ENCODE measurements around the gene SLAIN1. TPM values are rescaled to one million over a fixed set of nuclear protein-coding genes. Genes with fewer than 3 reads are reported as not detected.

Gene SLAIN1
- total RNA-seq, 5 donors from 2014 or later (not counting 1 experiment from before 2014, with no cell fraction given) = 37.4 to 41.8 (median 38.9) TPM

DNA sequence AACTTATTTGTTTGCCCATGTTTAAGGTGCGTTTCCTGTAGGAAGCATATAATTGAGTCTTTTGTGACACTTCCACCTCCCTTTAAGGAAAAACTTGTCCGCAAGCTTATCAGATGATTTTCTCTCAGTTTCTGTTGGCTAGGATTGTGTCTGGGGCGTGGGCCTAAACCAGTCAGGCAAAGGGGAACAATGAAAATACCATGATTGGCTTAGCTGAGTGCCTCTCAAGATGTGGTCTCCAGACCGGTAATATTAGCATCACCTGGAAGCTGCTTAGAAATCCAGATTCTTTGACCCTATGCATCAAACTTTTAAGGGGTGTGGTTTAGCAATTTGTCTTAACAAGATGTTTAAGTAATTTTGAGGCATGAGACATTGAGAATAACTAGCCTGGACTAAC is 20.0 kb downstream of the SLAIN1 start:
- Histone ChIP-seq H3K4me1 (ENCODE audit: control insufficient read depth in 1 of 2, extremely low read depth in 1 of 2, insufficient read depth in 2 of 2, low read length in 2 of 2) (no peaks in the 10 kb centered on the region), H3K27me3 (replicated peaks in 1 of 2; ENCODE audit: control insufficient read depth in 2 of 2, extremely low read depth in 1 of 2, insufficient read depth in 2 of 2, low read length in 1 of 2) (no peaks in the 10 kb centered on the region), H3K4me3 (ENCODE audit: control insufficient read depth in 1 of 2, extremely low read depth in 1 of 2, low read length in 1 of 2) (no peak overlapping the region), H3K9me3 (no peaks in the 10 kb centered on the region), H3K36me3 (ENCODE audit: control insufficient read depth in 2 of 2, extremely low read depth in 1 of 2, insufficient read depth in 1 of 2, low read length in 1 of 2) (peaks cover 0 to 18% of the 10 kb centered on the region in 2 donors), H3K27ac (ENCODE audit: low read length) (no peak overlapping the region)
- ATAC-seq (replicated peaks in 1 of 4) = no peak
- H3K36me3 Mint-ChIP-seq = peaks cover 37% of the 10 kb centered on the region
- H3K9me3 Mint-ChIP-seq = peaks cover 0 to 6% (median 3%) of the 10 kb centered on the region in 3 donors
- H3K4me1 Mint-ChIP-seq = peaks cover 68 to 76% (median 68%) of the 10 kb centered on the region in 3 donors
- CTCF ChIA-PET = no interaction called here
- POLR2A ChIA-PET = no interaction called here
- H3K4me3 Mint-ChIP-seq = no peak overlapping the region
- no peaks in the 10 kb centered on the region for H3K27me3 Mint-ChIP-seq
- DNase-seq = no peak
- no peak overlapping the region for H3K27ac Mint-ChIP-seq
- 86% methylated on average over 2 of the region's 4 CpGs for WGBS (ENCODE audit: insufficient coverage)

DNA sequence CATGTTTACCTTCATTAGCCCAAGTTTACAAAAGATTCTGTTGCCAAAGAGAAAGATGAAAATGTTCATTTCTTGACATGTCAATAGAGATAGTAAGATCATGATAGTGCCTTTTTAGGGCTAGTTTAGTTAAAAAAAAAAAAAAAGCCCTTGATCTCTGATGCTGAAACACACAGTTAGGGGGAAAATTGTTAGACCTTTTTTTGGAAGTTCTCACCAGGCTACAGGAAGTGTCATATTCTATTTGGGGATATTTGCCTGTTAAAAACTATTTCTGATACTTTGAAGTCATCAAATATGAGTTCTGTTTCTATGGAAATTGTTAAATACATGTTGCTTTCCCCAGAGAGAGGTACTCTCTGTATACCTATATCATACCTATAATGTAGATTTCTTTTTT is 21.6 kb downstream of the SLAIN1 start:
- H3K27me3 Mint-ChIP-seq = no peaks in the 10 kb centered on the region
- DNase-seq (no peak), ATAC-seq (replicated peaks in 1 of 4) (no peak)
- CTCF ChIA-PET = no interaction called here
- H3K9me3 Mint-ChIP-seq = no peaks in the 10 kb centered on the region
- Histone ChIP-seq H3K36me3 (ENCODE audit: control insufficient read depth in 2 of 2, extremely low read depth in 1 of 2, insufficient read depth in 1 of 2, low read length in 1 of 2) (peaks cover 0 to 31% of the 10 kb centered on the region in 2 donors), H3K27ac (ENCODE audit: low read length) (no peak overlapping the region), H3K4me1 (ENCODE audit: control insufficient read depth in 1 of 2, extremely low read depth in 1 of 2, insufficient read depth in 2 of 2, low read length in 2 of 2) (no peaks in the 10 kb centered on the region), H3K27me3 (replicated peaks in 1 of 2; ENCODE audit: control insufficient read depth in 2 of 2, extremely low read depth in 1 of 2, insufficient read depth in 2 of 2, low read length in 1 of 2) (no peaks in the 10 kb centered on the region), H3K4me3 (ENCODE audit: control insufficient read depth in 1 of 2, extremely low read depth in 1 of 2, low read length in 1 of 2) (no peak overlapping the region), H3K9me3 (no peaks in the 10 kb centered on the region)
- POLR2A ChIA-PET = no interaction called here
- no peak overlapping the region for H3K4me3 Mint-ChIP-seq
- H3K36me3 Mint-ChIP-seq = peaks cover 49% of the 10 kb centered on the region
- H3K4me1 Mint-ChIP-seq = peaks cover 61 to 69% (median 69%) of the 10 kb centered on the region in 3 donors
- H3K27ac Mint-ChIP-seq = peak overlapping the region in 1 of 2 donors; percentile 25

DNA sequence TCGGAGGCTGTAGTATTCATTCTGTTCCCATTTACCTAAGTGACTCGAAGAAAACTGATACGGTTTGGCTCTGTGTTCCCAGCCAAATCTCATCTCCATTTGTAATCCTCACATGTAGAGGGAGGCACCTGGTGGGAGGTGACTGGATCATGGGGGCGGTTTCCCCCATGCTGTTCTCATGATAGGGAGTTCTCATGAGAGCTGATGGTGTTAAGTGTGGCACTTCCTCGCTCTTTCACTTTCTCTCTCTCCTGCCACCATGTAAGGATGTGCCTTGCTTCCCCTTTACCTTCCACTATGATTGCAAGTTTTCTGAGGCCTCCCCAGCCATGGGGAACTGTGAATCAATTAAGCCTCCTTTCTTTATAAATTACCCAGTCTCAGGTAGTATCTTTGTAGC is 23.5 kb downstream of the SLAIN1 start:
- ATAC-seq (replicated peaks in 1 of 4) = no peak
- CTCF ChIA-PET = no interaction called here
- Mint-ChIP-seq H3K4me1 (peaks cover 56 to 68% (median 66%) of the 10 kb centered on the region in 3 donors), H3K9me3 (no peaks in the 10 kb centered on the region), H3K27me3 (no peaks in the 10 kb centered on the region), H3K27ac (no peak overlapping the region), H3K36me3 (peaks cover 63% of the 10 kb centered on the region), H3K4me3 (no peak overlapping the region)
- peaks cover 0 to 35% of the 10 kb centered on the region in 2 donors for H3K36me3 ChIP-seq (ENCODE audit: control insufficient read depth in 2 of 2, extremely low read depth in 1 of 2, insufficient read depth in 1 of 2, low read length in 1 of 2)
- H3K4me1 ChIP-seq (ENCODE audit: control insufficient read depth in 1 of 2, extremely low read depth in 1 of 2, insufficient read depth in 2 of 2, low read length in 2 of 2) = no peaks in the 10 kb centered on the region
- no peaks in the 10 kb centered on the region for H3K9me3 ChIP-seq
- DNase-seq = no peak
- no peak overlapping the region for H3K4me3 ChIP-seq (ENCODE audit: control insufficient read depth in 1 of 2, extremely low read depth in 1 of 2, low read length in 1 of 2)
- WGBS (ENCODE audit: insufficient coverage) = no CpG with 5 or more reads among the region's 5 CpGs
- no peaks in the 10 kb centered on the region for H3K27me3 ChIP-seq (replicated peaks in 1 of 2; ENCODE audit: control insufficient read depth in 2 of 2, extremely low read depth in 1 of 2, insufficient read depth in 2 of 2, low read length in 1 of 2)
- POLR2A ChIA-PET = interaction anchor here in 1 of 2 donors (0.6 kb wide), 1 partner anchor 14 kb away, joined by 3 read pairs; no protein-coding TSS in a partner anchor
- no peak overlapping the region for H3K27ac ChIP-seq (ENCODE audit: low read length)

DNA sequence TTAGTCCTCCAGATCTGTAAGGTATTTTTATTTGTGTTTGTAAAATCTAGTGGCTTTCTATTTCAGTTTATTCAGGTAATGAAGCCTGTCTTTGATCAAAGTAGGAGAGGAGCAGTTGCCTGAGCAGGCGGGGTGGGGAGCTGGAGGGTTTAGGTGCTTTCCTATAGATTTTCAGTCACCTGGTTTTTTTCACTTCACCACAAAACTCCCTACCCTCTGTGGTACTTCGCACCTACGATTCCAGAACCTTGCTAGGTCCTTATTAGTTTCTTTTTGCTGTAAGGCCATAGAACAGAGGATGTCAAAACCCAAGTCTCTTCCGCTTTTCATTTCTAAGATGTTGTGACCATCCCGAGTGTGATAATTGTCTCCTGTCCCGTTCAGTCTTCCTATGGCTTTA is 26.6 kb downstream of the SLAIN1 start:
- peak in 12 of 35 experiments; percentile 1 to 51 (median 14) for DNase-seq
- peaks cover 45 to 55% (median 55%) of the 10 kb centered on the region in 3 donors for H3K4me1 Mint-ChIP-seq
- ChIA-PET POLR2A (interaction anchor here in 1 of 2 donors (0.6 kb wide), 1 partner anchor 26 kb away, joined by 3 read pairs; no protein-coding TSS in a partner anchor), CTCF (no interaction called here)
- Histone ChIP-seq H3K27me3 (replicated peaks in 1 of 2; ENCODE audit: control insufficient read depth in 2 of 2, extremely low read depth in 1 of 2, insufficient read depth in 2 of 2, low read length in 1 of 2) (no peaks in the 10 kb centered on the region), H3K4me3 (ENCODE audit: control insufficient read depth in 1 of 2, extremely low read depth in 1 of 2, low read length in 1 of 2) (no peak overlapping the region), H3K4me1 (ENCODE audit: control insufficient read depth in 1 of 2, extremely low read depth in 1 of 2, insufficient read depth in 2 of 2, low read length in 2 of 2) (no peaks in the 10 kb centered on the region), H3K36me3 (ENCODE audit: control insufficient read depth in 2 of 2, extremely low read depth in 1 of 2, insufficient read depth in 1 of 2, low read length in 1 of 2) (peaks cover 0 to 35% of the 10 kb centered on the region in 2 donors), H3K27ac (ENCODE audit: low read length) (peak overlapping the region; percentile 8), H3K9me3 (no peaks in the 10 kb centered on the region)
- no peaks in the 10 kb centered on the region for H3K9me3 Mint-ChIP-seq
- H3K27me3 Mint-ChIP-seq = no peaks in the 10 kb centered on the region
- 60% methylated on average over 1 of the region's 6 CpGs for WGBS (ENCODE audit: insufficient coverage)
- no peak overlapping the region for H3K4me3 Mint-ChIP-seq
- H3K27ac Mint-ChIP-seq = peak overlapping the region in 1 of 2 donors; percentile 60
- ATAC-seq (replicated peaks in 1 of 4) = peak in 1 of 4 experiments; percentile 73
- peaks cover 71% of the 10 kb centered on the region for H3K36me3 Mint-ChIP-seq

DNA sequence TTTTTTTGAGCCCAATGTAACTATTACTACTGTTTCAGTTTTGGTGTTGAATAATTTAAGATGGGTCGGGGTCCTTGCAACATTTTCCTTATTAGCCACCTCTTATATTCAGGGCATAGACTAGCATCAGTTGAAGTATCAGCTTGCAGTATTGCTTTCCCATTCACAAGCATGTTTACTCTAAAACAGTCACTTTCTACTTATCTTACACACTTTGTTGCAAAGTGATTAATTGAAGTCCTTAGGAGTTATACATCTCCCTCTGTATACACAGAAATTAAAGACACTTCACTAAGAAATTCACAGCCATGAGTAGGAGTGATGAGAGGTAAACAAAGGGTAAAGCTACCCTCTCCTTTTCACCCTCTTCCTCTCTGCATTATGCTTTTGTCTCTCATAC is 27.6 kb downstream of the SLAIN1 start:
- CTCF ChIA-PET = no interaction called here
- peaks cover 49 to 60% (median 59%) of the 10 kb centered on the region in 3 donors for H3K4me1 Mint-ChIP-seq

DNA sequence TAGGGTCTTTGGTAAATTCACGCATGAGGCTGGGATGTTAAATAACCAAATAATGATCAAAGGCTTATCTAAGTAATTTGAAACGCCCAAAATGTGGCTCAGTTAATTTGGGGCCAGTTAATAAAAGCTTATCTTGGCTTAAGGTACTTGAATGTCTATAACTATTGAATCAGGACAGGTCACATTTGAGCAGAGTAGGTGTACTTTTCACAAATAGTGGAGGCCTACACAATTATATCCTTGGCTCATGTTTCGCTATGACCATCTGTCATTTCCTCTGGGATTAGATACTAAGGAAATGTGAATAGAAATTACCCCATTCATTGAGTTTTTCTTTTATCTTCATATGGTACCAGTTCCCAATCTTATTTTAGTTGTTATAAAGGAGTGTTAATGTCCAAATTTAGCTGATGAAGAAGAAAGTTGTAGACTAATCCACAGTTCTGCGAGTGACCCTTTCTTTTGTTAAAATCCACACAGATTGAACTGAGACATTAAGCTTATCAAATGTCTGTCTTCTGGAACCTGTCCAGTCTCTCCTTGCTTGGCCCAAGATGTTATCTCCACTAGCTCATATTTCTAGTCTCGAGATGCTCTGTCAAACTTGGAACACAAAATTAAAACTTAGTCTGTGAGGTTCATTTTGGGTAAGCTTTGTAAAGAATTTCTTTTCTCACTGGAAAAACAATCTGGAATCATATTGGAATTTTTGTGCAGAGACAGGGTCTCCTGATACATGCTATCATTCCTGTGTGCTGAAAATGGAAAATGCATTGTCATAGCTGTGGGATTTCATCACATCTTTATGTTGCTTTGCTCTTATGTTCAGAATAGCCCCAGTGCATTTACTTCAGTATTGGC is 31.0 kb downstream of the SLAIN1 start:
- Mint-ChIP-seq H3K4me1 (peaks cover 49 to 52% (median 50%) of the 10 kb centered on the region in 3 donors), H3K36me3 (peaks cover 58% of the 10 kb centered on the region), H3K27ac (peak overlapping the region in 1 of 2 donors; percentile 30)

More for the DNA sequence above, 27.6 kb downstream of the SLAIN1 start:
- Histone ChIP-seq H3K27me3 (replicated peaks in 1 of 2; ENCODE audit: control insufficient read depth in 2 of 2, extremely low read depth in 1 of 2, insufficient read depth in 2 of 2, low read length in 1 of 2) (no peaks in the 10 kb centered on the region), H3K27ac (ENCODE audit: low read length) (no peak overlapping the region), H3K36me3 (ENCODE audit: control insufficient read depth in 2 of 2, extremely low read depth in 1 of 2, insufficient read depth in 1 of 2, low read length in 1 of 2) (peaks cover 0 to 32% of the 10 kb centered on the region in 2 donors), H3K4me3 (ENCODE audit: control insufficient read depth in 1 of 2, extremely low read depth in 1 of 2, low read length in 1 of 2) (no peak overlapping the region), H3K4me1 (ENCODE audit: control insufficient read depth in 1 of 2, extremely low read depth in 1 of 2, insufficient read depth in 2 of 2, low read length in 2 of 2) (peaks cover 0 to 6% of the 10 kb centered on the region in 2 experiments), H3K9me3 (no peaks in the 10 kb centered on the region)
- no peak for DNase-seq
- no CpG with 5 or more reads among the region's 1 CpG for WGBS (ENCODE audit: insufficient coverage)
- H3K27ac Mint-ChIP-seq = no peak overlapping the region
- H3K36me3 Mint-ChIP-seq = peaks cover 71% of the 10 kb centered on the region
- no peaks in the 10 kb centered on the region for H3K27me3 Mint-ChIP-seq
- POLR2A ChIA-PET = no interaction called here
- no peaks in the 10 kb centered on the region for H3K9me3 Mint-ChIP-seq
- no peak overlapping the region for H3K4me3 Mint-ChIP-seq
- ATAC-seq (replicated peaks in 1 of 4) = no peak

More for the DNA sequence above, 31.0 kb downstream of the SLAIN1 start:
- H3K4me1 ChIP-seq (ENCODE audit: control insufficient read depth in 1 of 2, extremely low read depth in 1 of 2, insufficient read depth in 2 of 2, low read length in 2 of 2) = peaks cover 0 to 6% of the 10 kb centered on the region in 2 experiments
- CTCF ChIA-PET = interaction anchor here (0.5 to 0.6 kb wide), 3 partner anchors 23 to 250 kb away, joined by 3 to 6 read pairs (median 4); no protein-coding TSS in a partner anchor
- POLR2A ChIA-PET = no interaction called here
- ATAC-seq (replicated peaks in 1 of 4) = no peak
- no peaks in the 10 kb centered on the region for H3K9me3 ChIP-seq
- no peak overlapping the region for H3K27ac ChIP-seq (ENCODE audit: low read length)
- peaks cover 0 to 10% of the 10 kb centered on the region in 2 donors for H3K36me3 ChIP-seq (ENCODE audit: control insufficient read depth in 2 of 2, extremely low read depth in 1 of 2, insufficient read depth in 1 of 2, low read length in 1 of 2)
- WGBS (ENCODE audit: insufficient coverage) = 87% methylated on average over 3 of the region's 5 CpGs
- H3K27me3 Mint-ChIP-seq = no peaks in the 10 kb centered on the region
- no peak overlapping the region for H3K4me3 ChIP-seq (ENCODE audit: control insufficient read depth in 1 of 2, extremely low read depth in 1 of 2, low read length in 1 of 2)
- no peaks in the 10 kb centered on the region for H3K27me3 ChIP-seq (replicated peaks in 1 of 2; ENCODE audit: control insufficient read depth in 2 of 2, extremely low read depth in 1 of 2, insufficient read depth in 2 of 2, low read length in 1 of 2)
- H3K9me3 Mint-ChIP-seq = no peaks in the 10 kb centered on the region
- DNase-seq = no peak
- H3K4me3 Mint-ChIP-seq = no peak overlapping the region
